Stimulated activated CD8-positive, alpha-beta memory T cell treated with anti-CD3 and anti-CD28 coated beads, Interleukin-4, amount 100 ng/mL, for 24 hours (primary cell): Measurements from ENCODE around the gene NCKIPSD.

Experiments
- DNase-seq: peaks from one replicate; pipeline ENCODE4 v3.0.0-alpha.2; 2020; ENCODE audit warnings: low read depth

The NCKIPSD gene

DNA sequence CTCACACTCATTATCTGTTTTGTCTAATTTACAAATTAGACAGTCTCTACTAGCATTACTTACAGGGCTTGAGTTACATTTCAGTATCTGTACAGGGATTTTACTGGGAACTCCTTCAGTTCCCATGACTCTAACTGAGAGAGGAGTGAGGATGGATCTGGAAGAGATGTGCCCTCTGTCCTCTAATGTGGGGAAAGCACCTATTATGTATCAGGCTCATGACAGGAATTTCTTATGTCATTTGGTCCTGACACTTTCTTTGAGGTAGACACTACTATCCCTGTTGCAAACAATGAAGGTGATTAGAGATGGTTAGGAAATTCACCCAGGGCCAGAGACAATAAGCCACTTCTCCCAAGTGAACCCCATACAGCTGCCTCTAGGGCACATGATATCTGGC is 10.9 kb upstream of the NCKIPSD start:
- DNase-seq: no peak

GRCh38 chr3:48696156-48696555 is 10.4 kb upstream of the NCKIPSD start:
- no peak for DNase-seq

GRCh38 chr3:48695393-48695753 is 9.7 kb upstream of the NCKIPSD start:
- DNase-seq: no peak

- DNase-seq: no peak
Measured at GRCh38 chr3:48694610-48695392, 9.1 kb upstream of the NCKIPSD start.

DNA sequence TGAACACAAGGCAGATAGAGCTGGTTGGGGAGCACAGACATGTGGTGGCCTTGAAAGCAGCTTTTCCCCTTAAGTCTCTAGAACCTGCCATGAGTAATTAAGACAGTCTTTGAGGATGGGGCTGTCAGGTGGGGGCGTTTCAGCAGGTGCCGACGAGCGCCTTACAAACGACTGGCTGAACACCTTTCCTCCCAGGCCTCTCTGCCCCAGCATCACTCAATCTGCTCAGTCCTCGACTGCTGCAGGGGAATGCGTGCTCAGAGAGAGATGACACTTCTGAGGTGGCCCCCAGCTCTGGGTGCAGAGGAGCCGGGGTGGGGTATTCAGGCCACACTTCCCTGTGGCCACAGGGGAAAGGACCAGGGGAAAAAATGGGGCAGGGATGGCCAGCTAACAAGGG is 8.1 kb upstream of the NCKIPSD start:
- DNase-seq: no peak

DNA sequence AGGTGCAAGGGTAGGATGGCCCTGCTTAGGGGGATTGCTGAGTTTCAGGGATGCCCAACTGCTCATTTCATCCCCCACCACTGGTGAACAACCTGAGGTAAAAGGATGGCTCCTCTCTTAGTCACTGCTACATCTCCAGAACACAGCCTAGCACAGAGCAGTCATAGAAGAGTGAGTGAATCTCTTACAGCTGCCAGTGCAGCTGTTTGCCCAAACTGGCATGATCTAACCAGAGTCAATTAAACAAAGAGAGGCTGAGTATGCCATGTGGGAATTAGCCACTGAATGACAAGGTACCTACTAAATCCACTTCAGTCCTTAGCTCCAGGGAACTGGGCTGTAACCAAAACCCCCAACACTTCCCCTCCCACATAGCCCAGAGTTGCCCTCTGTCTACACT is 6.8 kb upstream of the NCKIPSD start:
- DNase-seq: no peak

DNA sequence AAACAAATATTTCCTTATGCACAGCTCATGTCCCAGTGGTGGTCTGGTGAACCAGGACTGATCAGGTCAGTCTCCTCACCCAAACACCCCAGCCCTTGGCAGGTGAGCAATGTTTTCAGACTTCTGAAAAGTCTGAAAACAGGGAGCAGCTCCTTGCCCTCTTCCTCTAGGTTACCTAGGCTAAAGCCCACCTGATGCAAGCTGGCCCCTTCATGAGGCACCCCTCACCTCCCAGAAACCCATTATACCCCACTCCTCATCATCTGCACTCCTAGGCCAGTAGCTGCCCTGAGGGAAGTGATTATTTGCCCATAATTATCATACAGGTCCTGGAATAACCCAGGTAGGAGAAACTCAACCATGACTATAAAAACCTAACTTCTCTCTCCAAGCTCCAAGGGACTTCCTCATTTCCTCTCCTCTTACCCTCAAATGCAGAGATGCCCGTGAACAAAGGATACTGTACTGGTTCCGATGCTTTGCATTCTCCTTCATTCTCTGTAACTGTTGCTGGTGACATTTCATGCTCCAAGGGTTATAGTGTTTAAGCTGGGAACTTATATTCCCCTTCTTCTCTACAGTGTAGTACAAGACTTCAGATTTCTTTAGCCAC is 5.2 kb upstream of the NCKIPSD start:
- no peak for DNase-seq

DNA sequence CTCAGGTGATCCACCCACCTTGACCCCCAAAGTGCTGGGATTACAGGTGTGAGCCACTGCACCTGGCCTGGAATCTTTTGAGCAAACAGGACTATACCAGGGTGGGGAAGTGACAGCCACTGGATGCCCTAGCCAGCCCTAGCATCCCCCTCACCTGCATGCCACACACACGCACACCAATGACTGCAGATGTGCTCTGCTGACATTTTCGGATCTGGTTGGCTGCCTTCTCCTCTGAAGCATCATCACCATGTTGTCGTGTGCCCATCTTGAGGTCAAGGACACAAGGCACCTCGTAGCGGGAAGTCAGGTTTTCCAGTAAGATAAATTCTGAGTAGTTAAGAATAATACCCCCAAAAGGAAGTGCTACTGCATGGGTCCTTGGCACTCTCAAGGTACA is 3.7 kb upstream of the NCKIPSD start:
- no peak for DNase-seq

DNA sequence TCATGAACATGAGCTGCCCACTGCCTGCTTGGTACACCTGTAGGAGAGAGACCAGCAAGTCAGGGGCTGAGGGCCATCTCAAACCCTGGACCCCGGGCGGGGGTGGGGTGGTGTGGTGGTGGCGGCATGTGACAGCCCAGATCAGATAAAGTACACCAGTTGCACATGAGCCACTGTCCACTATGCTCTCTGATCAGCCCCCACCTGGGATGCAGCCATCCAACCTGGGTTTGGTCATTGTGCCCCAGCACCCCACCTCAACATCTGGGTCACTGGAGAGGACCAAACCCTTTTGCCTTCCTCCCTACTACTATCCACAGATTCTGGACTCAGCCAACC is 3.0 kb upstream of the NCKIPSD start:
- no peak for DNase-seq

DNA sequence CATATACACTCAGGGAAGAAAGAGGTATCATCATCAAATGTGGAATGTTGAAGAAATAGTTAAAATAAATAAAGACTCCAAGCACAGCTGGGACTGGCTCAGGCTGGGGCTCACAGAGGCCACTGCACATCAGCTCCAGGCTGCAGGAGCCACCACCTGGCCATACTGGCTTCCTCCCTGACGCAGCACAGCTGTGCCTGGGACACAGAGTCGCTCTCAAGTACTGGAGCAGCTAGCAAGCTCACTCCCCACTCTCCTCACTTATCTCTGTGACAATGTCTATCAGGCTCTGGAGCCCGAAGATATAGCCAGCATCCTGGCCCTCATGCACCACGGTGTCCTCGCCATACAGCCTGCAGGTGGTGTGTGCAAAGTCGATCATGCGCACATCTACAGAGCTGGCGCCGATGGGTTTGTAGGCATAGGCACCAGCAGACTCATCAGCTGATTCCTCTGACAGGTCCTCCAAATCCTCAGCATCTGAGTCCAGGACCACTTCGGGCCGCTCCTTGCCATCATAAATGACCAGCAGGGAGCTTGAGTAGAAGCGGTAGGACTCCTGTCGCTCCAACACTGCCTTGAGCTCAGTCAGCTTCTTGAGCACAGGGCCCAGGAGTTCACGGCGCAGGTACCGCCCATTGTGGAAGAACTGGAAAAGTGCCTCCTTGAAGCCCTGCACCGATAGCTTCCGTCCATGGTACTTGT is 2.5 kb upstream of the NCKIPSD start:
- DNase-seq: no peak

- DNase-seq: no peak
Measured at GRCh38 chr3:48687220-48687678, 1.5 kb upstream of the NCKIPSD start.

DNA sequence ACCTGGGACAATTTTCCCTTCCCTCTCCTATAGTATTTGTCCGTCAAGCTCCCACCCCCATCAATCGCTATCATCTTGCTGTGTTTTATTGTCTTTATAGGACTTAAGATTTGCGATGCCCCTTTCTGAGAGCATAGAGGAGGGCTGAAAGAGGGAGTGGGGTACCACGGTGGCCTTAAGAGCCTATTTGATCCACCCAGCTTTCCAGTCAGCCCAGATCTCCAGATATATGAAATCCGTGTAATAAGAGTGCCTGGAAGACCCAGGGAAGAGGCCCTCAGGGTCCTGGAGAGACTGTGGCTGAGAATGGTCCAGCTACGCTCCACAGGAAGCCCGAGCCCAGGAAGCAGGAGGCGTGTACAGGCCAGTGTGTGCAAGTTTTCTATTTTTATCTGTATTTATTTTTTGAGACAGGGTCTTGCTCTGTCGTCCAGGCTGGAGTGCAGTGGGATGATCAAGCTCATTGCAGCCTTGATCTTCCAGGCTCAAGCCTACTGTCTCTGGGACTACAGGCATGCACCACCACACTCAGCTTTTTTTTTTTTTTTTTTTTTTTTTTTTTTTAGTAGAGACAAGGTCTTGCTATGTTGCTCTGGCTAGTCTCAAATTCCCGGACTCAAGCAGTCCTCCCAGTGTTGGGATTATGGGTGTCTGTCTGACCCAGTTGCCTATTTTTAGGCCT is 964 bp upstream of the NCKIPSD start:
- no peak for DNase-seq

DNA sequence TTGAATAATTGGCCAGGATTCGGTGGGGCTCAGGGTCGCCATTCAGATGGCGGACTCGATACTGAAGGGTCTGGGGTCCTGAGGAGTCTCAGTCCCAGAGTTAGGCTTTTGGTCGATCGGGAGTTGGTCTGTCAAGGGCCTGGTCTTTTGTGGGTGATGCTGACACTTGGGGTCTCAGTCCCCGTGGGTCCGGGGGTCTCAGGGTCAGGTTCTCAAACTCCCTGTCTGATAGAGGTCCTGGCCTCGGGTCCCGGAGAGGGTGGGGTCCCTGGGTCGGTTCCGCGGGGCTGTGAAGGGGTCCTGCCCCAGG is 467 bp downstream of the NCKIPSD start:
- DNase-seq: no peak

- no peak for DNase-seq
Measured at GRCh38 chr3:48684480-48685143, 1.1 kb downstream of the NCKIPSD start.

GRCh38 chr3:48684054-48684349 is 1.7 kb downstream of the NCKIPSD start:
- DNase-seq: no peak

GRCh38 chr3:48682786-48683185 is 2.9 kb downstream of the NCKIPSD start:
- DNase-seq: no peak

- no peak for DNase-seq
Measured at GRCh38 chr3:48681974-48682610, 3.6 kb downstream of the NCKIPSD start.

GRCh38 chr3:48681541-48681880 is 4.2 kb downstream of the NCKIPSD start:
- DNase-seq: no peak

DNA sequence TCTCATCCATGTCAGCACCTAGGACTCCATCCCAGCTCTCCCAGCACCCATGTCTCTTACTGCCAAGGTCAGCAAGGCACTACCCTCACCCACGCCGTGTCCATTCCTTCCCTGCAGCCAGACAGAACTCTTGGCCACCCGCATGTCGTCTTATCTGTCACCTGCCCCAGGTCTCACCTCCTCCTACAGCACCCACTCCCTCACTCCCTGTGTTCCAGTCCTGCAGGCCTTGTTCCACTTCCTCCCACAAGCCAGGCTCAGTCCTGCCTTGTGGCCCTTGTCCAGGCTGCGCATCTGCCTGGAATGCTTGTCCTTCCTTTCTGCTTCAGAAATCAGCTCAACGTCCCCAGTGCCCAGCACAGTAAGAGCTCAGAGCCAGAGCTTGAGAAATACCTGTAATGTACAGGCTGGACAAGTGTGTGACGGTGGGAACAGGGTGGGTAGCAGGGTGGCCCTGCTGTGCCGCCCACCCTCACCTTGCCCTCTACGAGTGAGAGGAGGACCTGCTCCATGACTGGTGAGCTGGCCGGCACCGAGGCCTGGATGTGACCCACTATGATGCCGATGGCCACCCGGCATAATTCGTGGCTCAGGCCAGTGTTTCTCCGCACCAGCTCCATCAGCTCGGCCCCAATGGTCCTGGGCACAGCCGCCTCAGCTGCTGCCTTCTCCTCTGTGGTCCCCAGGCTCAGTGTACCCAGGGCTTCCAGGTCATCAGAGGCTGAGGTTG is 4.7 kb downstream of the NCKIPSD start:
- no peak for DNase-seq

GRCh38 chr3:48679411-48680391 is 6.0 kb downstream of the NCKIPSD start:
- no peak for DNase-seq
